GM12874 (cell line): Measurements from ENCODE around the gene HCRTR1.

Experiments
- TF ChIP-seq, protein P1 (sequence below): IDR thresholded peaks from 2 replicates; pipeline ENCODE4 v1.5.1; 2011; ENCODE audit warnings: low read depth, mild to moderate bottlenecking, control low read depth, low read length, moderate library complexity; ENCODE audit not compliant: insufficient read depth

The HCRTR1 gene

DNA sequence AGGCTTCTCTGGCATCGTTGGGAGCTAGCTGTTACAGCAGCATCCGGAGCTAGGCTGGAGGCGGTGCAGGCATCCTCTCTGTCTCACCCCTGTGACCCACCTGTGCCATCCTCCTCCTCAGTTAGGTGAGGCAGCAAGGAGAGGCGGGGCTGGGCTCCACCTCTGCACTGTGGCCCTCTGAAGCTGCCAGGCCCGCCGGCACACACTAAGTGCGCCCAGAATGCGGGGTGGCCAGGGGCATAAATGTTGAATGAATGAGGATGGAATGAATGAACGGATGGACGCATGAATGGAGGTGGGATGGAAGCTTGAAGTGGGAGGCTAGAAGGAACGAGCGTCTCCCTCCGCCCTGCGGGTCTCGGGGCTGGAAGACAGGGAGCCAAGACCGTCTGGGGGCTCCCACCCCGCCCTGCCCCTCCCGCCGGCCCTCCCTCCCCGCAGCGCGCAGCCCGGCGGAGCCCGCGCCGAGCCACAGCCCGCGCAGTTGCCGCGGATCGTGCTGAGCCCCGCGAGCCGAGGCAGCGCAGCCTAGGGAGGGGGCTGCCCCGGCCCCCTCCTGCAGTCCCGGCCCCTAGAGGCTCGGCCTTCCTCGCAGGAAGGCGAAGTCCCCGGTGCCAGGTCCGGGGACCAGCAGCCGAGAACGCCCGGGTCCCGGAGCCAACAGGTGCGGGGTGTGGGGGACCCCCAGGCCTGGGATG, at the start of gene HCRTR1:
Gene HCRTR1, plus strand, starts transcription at position 472 of the 698 bp plus-strand sequence. CDS start 1,504 bp downstream, outside the sequence.
- TF ChIP-seq, protein P1, sequence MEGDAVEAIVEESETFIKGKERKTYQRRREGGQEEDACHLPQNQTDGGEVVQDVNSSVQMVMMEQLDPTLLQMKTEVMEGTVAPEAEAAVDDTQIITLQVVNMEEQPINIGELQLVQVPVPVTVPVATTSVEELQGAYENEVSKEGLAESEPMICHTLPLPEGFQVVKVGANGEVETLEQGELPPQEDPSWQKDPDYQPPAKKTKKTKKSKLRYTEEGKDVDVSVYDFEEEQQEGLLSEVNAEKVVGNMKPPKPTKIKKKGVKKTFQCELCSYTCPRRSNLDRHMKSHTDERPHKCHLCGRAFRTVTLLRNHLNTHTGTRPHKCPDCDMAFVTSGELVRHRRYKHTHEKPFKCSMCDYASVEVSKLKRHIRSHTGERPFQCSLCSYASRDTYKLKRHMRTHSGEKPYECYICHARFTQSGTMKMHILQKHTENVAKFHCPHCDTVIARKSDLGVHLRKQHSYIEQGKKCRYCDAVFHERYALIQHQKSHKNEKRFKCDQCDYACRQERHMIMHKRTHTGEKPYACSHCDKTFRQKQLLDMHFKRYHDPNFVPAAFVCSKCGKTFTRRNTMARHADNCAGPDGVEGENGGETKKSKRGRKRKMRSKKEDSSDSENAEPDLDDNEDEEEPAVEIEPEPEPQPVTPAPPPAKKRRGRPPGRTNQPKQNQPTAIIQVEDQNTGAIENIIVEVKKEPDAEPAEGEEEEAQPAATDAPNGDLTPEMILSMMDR = no peak

- TF ChIP-seq, protein P1 = no peak
Observed at GRCh38 chr1:31567956-31568570, 49.4 kb upstream of the HCRTR1 start.

DNA sequence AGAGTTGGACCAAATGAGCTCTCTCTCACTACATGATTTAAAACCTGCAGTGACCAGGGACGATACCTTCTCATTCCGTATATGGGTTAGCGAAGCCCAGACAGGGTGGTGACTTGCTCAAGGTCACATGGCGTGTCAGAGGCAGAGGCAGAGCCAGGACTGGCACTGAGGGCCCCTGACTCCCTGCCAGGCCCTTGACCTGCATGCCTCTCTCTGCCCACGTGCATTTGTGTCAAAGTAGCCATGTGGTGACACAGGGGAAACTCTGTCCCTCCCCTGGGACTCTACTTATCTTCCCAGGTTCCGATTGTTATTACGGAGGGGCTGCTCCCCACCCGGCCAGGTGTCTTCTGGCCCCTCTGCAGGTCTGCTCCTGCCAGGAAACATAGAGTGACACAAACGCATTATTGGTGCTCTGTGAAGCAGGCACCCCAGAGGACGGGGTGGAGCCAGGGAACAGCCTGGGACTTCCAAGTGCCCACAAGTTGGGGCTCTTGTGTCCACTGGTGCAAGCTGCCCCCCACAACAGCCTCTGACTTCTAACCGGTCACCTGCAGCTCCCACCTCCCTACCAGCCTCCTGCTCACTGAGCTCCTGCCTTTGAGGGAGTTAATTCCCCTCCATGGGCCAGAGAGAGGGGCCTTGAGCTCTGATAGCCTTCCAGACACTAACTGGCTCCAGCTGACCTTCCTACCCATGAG, 48.4 kb upstream of the HCRTR1 start:
- TF ChIP-seq, protein P1 = no peak

DNA sequence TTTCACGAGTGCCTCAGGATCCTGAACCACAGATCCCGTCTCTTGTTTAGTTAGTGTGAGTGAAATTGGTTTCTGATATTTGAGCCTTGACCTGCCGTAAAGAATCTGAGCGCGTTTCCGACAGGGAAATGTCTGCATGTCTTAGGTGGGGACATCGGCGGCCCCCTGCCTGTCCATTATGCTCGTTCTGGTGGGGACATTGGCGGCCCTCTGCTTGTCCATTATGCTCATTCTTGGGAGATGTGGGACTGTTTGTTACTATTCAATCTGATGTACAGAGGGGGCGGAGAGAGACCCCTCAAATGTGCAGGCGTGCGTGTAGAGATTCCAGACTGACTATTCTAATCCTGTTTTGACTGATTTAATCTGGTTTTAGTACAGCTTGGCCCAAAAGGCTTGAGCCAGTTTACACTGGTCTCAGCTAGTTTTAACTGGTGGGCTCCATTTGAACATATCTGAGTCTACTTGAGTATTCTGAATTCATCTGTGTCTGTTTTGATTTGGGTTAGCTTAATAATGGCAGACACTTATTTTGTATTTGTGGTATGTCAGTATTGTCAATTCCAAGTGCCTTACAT, 47.8 kb upstream of the HCRTR1 start:
- TF ChIP-seq, protein P1 = no peak

- TF ChIP-seq, protein P1 = no peak
Observed at GRCh38 chr1:31570228-31570627, 47.3 kb upstream of the HCRTR1 start.

DNA sequence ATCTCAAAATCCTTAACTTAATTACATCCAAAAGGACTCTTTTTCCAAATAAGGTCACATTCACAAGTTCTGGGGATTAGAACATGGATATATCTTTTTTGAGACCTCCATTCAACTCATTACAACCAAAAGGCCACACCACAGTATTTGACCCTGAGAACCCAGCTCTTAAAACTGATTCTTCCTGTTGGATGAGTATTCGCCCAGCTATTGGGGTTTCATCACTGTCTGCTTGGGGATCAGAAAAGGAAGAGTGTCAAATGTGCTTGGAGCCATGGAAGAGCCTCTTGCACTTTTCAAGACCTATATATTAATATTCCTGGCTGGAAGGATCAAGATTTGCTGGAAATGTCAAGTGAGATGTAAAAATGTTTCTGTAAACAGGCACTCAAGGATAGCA, 46.6 kb upstream of the HCRTR1 start:
- TF ChIP-seq, protein P1 = no peak
